Loucy (cell line): ENCODE measurements around the gene ARHGAP26.

Experiments
- H2AFZ ChIP-seq: fragments of 200-600 bp; sonication (generic); 2 replicates; pipeline ENCODE4 v1.6.0; 2016; ENCODE audit warnings: antibody characterized with exemption, mild to moderate bottlenecking, low read length, moderate library complexity
- H3F3A ChIP-seq: fragments of 200-600 bp; 2 replicates; pipeline ENCODE4 v1.6.0; 2016; ENCODE audit warnings: antibody characterized with exemption, low read depth, mild to moderate bottlenecking
- H3K27me3 ChIP-seq: fragments of 200-600 bp; sonication (generic); 2 replicates; pipeline ENCODE4 v1.6.1; 2014; ENCODE audit warnings: low read length, mild to moderate bottlenecking; ENCODE audit not compliant: insufficient read depth, poor library complexity, severe bottlenecking
- H3K36me3 ChIP-seq: fragments of 200-600 bp; sonication (generic); 2 replicates; pipeline ENCODE4 v1.6.1; 2016; ENCODE audit warnings: low read length; ENCODE audit not compliant: insufficient read depth
- H3K4me1 ChIP-seq: fragments of 200-600 bp; sonication (generic); 2 replicates; pipeline ENCODE4 v1.5.1; 2014; ENCODE audit warnings: low read length, mild to moderate bottlenecking; ENCODE audit not compliant: insufficient read depth, poor library complexity, severe bottlenecking
- H3K4me2 ChIP-seq: fragments of 200-600 bp; sonication (generic); 2 replicates; pipeline ENCODE4 v1.6.0; 2014; ENCODE audit warnings: antibody characterized with exemption, low read length, low read depth, mild to moderate bottlenecking; ENCODE audit not compliant: poor library complexity, severe bottlenecking
- H3K4me3 ChIP-seq: fragments of 200-600 bp; sonication (generic); 2 replicates; pipeline ENCODE4 v1.5.1; 2014; ENCODE audit warnings: low read length, mild to moderate bottlenecking, mixed read lengths; ENCODE audit not compliant: poor library complexity, severe bottlenecking
- H3K79me2 ChIP-seq: fragments of 200-600 bp; sonication (generic); 2 replicates; pipeline ENCODE4 v1.6.1; 2014; ENCODE audit warnings: low read length; ENCODE audit not compliant: insufficient read depth
- H3K9ac ChIP-seq: fragments of 200-600 bp; sonication (generic); 2 replicates; pipeline ENCODE4 v1.6.0; 2014; ENCODE audit warnings: mild to moderate bottlenecking, low read depth, low read length, moderate library complexity; ENCODE audit not compliant: poor library complexity, severe bottlenecking
- H3K9me2 ChIP-seq: fragments of 200-600 bp; sonication (generic); replicated peaks from 2 replicates; pipeline ENCODE4 v1.6.1; 2016; ENCODE audit warnings: low read depth, low read length, mixed read lengths
- H3K9me3 ChIP-seq: fragments of 200-600 bp; sonication (generic); 2 replicates; pipeline ENCODE4 v1.6.1; 2014; ENCODE audit warnings: mild to moderate bottlenecking, antibody characterized with exemption, low read length, low read depth; ENCODE audit not compliant: insufficient read depth
- H4K20me1 ChIP-seq: fragments of 200-600 bp; sonication (generic); 2 replicates; pipeline ENCODE4 v1.6.0; 2014; ENCODE audit warnings: antibody characterized with exemption, low read length, mild to moderate bottlenecking; ENCODE audit not compliant: insufficient read depth, poor library complexity, severe bottlenecking
- EZH2phosphoT487 ChIP-seq: fragments of 200-600 bp; IDR thresholded peaks from 2 replicates; pipeline ENCODE4 v1.6.1; 2018; ENCODE audit warnings: antibody characterized with exemption, mild to moderate bottlenecking, moderate library complexity, borderline replicate concordance
- TF ChIP-seq, protein P1 (sequence below): fragments of 200-600 bp; sonication (generic); conservative IDR thresholded peaks from 2 replicates; pipeline ENCODE4 v1.5.1; 2014; ENCODE audit warnings: mild to moderate bottlenecking, antibody characterized with exemption, low read length

ARHGAP26 gene

GRCh38 chr5:143036146-143036927 lies 266.2 kb downstream of the ARHGAP26 start:
- Histone ChIP-seq H3K4me1 (peaks cover 29% of the 10 kb centered on the region), H3K9me3 (no peaks in the 10 kb centered on the region), H3K36me3 (no peaks in the 10 kb centered on the region), H3F3A (no peaks in the 10 kb centered on the region), H3K9me2 (no peaks in the 10 kb centered on the region), H2AFZ (no peak overlapping the region), H3K4me3 (no peak overlapping the region), H3K27me3 (no peaks in the 10 kb centered on the region), H3K4me2 (no peak overlapping the region), H4K20me1 (no peaks in the 10 kb centered on the region), H3K9ac (no peak overlapping the region), H3K79me2 (no peaks in the 10 kb centered on the region)
- TF ChIP-seq, protein P1, sequence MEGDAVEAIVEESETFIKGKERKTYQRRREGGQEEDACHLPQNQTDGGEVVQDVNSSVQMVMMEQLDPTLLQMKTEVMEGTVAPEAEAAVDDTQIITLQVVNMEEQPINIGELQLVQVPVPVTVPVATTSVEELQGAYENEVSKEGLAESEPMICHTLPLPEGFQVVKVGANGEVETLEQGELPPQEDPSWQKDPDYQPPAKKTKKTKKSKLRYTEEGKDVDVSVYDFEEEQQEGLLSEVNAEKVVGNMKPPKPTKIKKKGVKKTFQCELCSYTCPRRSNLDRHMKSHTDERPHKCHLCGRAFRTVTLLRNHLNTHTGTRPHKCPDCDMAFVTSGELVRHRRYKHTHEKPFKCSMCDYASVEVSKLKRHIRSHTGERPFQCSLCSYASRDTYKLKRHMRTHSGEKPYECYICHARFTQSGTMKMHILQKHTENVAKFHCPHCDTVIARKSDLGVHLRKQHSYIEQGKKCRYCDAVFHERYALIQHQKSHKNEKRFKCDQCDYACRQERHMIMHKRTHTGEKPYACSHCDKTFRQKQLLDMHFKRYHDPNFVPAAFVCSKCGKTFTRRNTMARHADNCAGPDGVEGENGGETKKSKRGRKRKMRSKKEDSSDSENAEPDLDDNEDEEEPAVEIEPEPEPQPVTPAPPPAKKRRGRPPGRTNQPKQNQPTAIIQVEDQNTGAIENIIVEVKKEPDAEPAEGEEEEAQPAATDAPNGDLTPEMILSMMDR = no peak
- no peak for TF ChIP-seq EZH2phosphoT487

- peak overlapping the region; percentile 39 for H3K4me2 ChIP-seq
- no peaks in the 10 kb centered on the region for H3K9me3 ChIP-seq
- H3K9me2 ChIP-seq = no peaks in the 10 kb centered on the region
- H2AFZ ChIP-seq = no peak overlapping the region
- peaks cover 6% of the 10 kb centered on the region; the same call in 1 of the 2 replicates for H3K36me3 ChIP-seq
- no peaks in the 10 kb centered on the region for H3F3A ChIP-seq
- no peaks in the 10 kb centered on the region for H3K79me2 ChIP-seq
- peak overlapping the region; percentile 14 for H3K4me3 ChIP-seq
- TF ChIP-seq, protein P1 = no peak
- no peak for TF ChIP-seq EZH2phosphoT487
- H4K20me1 ChIP-seq = no peaks in the 10 kb centered on the region
- H3K9ac ChIP-seq = no peak overlapping the region
- H3K27me3 ChIP-seq = no peaks in the 10 kb centered on the region
- peaks cover 25% of the 10 kb centered on the region for H3K4me1 ChIP-seq
These were observed 266.9 kb downstream of the ARHGAP26 start for GRCh38 chr5:143037071-143037470.

GRCh38 chr5:143037708-143038107 lies 267.5 kb downstream of the ARHGAP26 start:
- no peak for TF ChIP-seq EZH2phosphoT487
- TF ChIP-seq, protein P1 = no peak
- Histone ChIP-seq H3K9ac (no peak overlapping the region), H3K36me3 (peaks cover 7% of the 10 kb centered on the region), H2AFZ (no peak overlapping the region), H4K20me1 (no peaks in the 10 kb centered on the region), H3K79me2 (no peaks in the 10 kb centered on the region), H3F3A (no peaks in the 10 kb centered on the region), H3K9me2 (no peaks in the 10 kb centered on the region), H3K4me2 (peak overlapping the region; percentile 39), H3K4me1 (peaks cover 25% of the 10 kb centered on the region), H3K27me3 (no peaks in the 10 kb centered on the region), H3K4me3 (peak overlapping the region; percentile 14), H3K9me3 (no peaks in the 10 kb centered on the region)
